Stimulated activated naive CD8-positive, alpha-beta T cell treated with anti-CD3 and anti-CD28 coated beads, Interleukin-15, Interleukin-2, amounts not matched to agents 100 ng/mL and 50 ng/mL, for 24 hours (primary cell): Measurements from ENCODE around the gene BMPR2.
"Not testable (repeated sequence)": the region's sequence is repeated elsewhere in the genome, so short reads cannot be mapped to it uniquely, and the experiment has no call there.

Experiments
- H3K27ac Mint-ChIP-seq: one replicate; pipeline ENCODE4 v1.8.0; 2021; ENCODE audit warnings: mild to moderate bottlenecking, mixed read lengths
- H3K27me3 Mint-ChIP-seq: one replicate; pipeline ENCODE4 v1.8.0; 2021; ENCODE audit warnings: mixed read lengths
- H3K36me3 Mint-ChIP-seq: one replicate; pipeline ENCODE4 v1.8.0; 2021; ENCODE audit warnings: low read depth, mixed read lengths
- H3K4me1 Mint-ChIP-seq: one replicate; pipeline ENCODE4 v1.8.0; 2021; ENCODE audit warnings: low read depth, mixed read lengths
- H3K4me3 Mint-ChIP-seq: one replicate; pipeline ENCODE4 v1.8.0; 2021; ENCODE audit warnings: mild to moderate bottlenecking, mixed read lengths
- H3K9me3 Mint-ChIP-seq: one replicate; pipeline ENCODE4 v1.8.0; 2021; ENCODE audit warnings: mixed read lengths

The BMPR2 gene

GRCh38 chr2:202560200-202560599 lies 184.1 kb downstream of the BMPR2 start:
- Mint-ChIP-seq H3K36me3 (peaks cover 14% of the 10 kb centered on the region), H3K9me3 (no peaks in the 10 kb centered on the region), H3K27ac (no peak overlapping the region), H3K4me1 (no peaks in the 10 kb centered on the region), H3K4me3 (no peak overlapping the region), H3K27me3 (no peaks in the 10 kb centered on the region)

- Mint-ChIP-seq H3K27ac (no peak overlapping the region), H3K4me3 (no peak overlapping the region), H3K36me3 (peaks cover 3% of the 10 kb centered on the region), H3K9me3 (no peaks in the 10 kb centered on the region), H3K4me1 (no peaks in the 10 kb centered on the region), H3K27me3 (no peaks in the 10 kb centered on the region)
Observed at GRCh38 chr2:202564226-202564625, 188.1 kb downstream of the BMPR2 start.

GRCh38 chr2:202566286-202566685 lies 190.2 kb downstream of the BMPR2 start:
- no peak overlapping the region for H3K27ac Mint-ChIP-seq
- H3K27me3 Mint-ChIP-seq = no peaks in the 10 kb centered on the region
- H3K9me3 Mint-ChIP-seq = no peaks in the 10 kb centered on the region
- H3K4me3 Mint-ChIP-seq = no peak overlapping the region
- no peaks in the 10 kb centered on the region for H3K36me3 Mint-ChIP-seq
- no peaks in the 10 kb centered on the region for H3K4me1 Mint-ChIP-seq

GRCh38 chr2:202574541-202574940 lies 198.4 kb downstream of the BMPR2 start:
- no peaks in the 10 kb centered on the region for H3K36me3 Mint-ChIP-seq
- H3K4me3 Mint-ChIP-seq = no peak overlapping the region
- H3K27ac Mint-ChIP-seq = no peak overlapping the region
- H3K9me3 Mint-ChIP-seq = no peaks in the 10 kb centered on the region
- H3K27me3 Mint-ChIP-seq = no peaks in the 10 kb centered on the region
- no peaks in the 10 kb centered on the region for H3K4me1 Mint-ChIP-seq

GRCh38 chr2:202575194-202575593 lies 199.1 kb downstream of the BMPR2 start:
- H3K36me3 Mint-ChIP-seq, H3K9me3 Mint-ChIP-seq, H3K27me3 Mint-ChIP-seq, H3K27ac Mint-ChIP-seq, H3K4me3 Mint-ChIP-seq, H3K4me1 Mint-ChIP-seq: not testable (repeated sequence)

GRCh38 chr2:202577250-202578183 lies 201.4 kb downstream of the BMPR2 start:
- Mint-ChIP-seq H3K27me3 (no peaks in the 10 kb centered on the region), H3K4me3 (no peak overlapping the region), H3K4me1 (peaks cover under 1% of the 10 kb centered on the region), H3K27ac (no peak overlapping the region), H3K9me3 (no peaks in the 10 kb centered on the region), H3K36me3 (no peaks in the 10 kb centered on the region)

- not testable (repeated sequence) for H3K4me3 Mint-ChIP-seq, H3K4me1 Mint-ChIP-seq, H3K9me3 Mint-ChIP-seq, H3K27me3 Mint-ChIP-seq, H3K36me3 Mint-ChIP-seq, H3K27ac Mint-ChIP-seq
Observed at GRCh38 chr2:202582846-202583245, 206.7 kb downstream of the BMPR2 start.

GRCh38 chr2:202583709-202584219 lies 207.6 kb downstream of the BMPR2 start:
- peaks cover 7% of the 10 kb centered on the region for H3K9me3 Mint-ChIP-seq
- H3K36me3 Mint-ChIP-seq = no peaks in the 10 kb centered on the region
- no peak overlapping the region for H3K4me3 Mint-ChIP-seq
- H3K27me3 Mint-ChIP-seq = peaks cover 5% of the 10 kb centered on the region
- H3K27ac Mint-ChIP-seq = no peak overlapping the region
- H3K4me1 Mint-ChIP-seq = peaks cover 12% of the 10 kb centered on the region

GRCh38 chr2:202588647-202589581 lies 212.8 kb downstream of the BMPR2 start:
- H3K4me3 Mint-ChIP-seq = no peak overlapping the region
- peaks cover 5% of the 10 kb centered on the region for H3K27me3 Mint-ChIP-seq
- no peak overlapping the region for H3K27ac Mint-ChIP-seq
- H3K4me1 Mint-ChIP-seq = peaks cover 8% of the 10 kb centered on the region
- no peaks in the 10 kb centered on the region for H3K36me3 Mint-ChIP-seq
- H3K9me3 Mint-ChIP-seq = peaks cover 3% of the 10 kb centered on the region

GRCh38 chr2:202589582-202589949 lies 213.4 kb downstream of the BMPR2 start:
- H3K27me3 Mint-ChIP-seq = peaks cover 5% of the 10 kb centered on the region
- H3K36me3 Mint-ChIP-seq = no peaks in the 10 kb centered on the region
- no peak overlapping the region for H3K4me3 Mint-ChIP-seq
- H3K4me1 Mint-ChIP-seq = peaks cover 8% of the 10 kb centered on the region
- no peaks in the 10 kb centered on the region for H3K9me3 Mint-ChIP-seq
- H3K27ac Mint-ChIP-seq = no peak overlapping the region

- H3K27me3 Mint-ChIP-seq = peaks cover 5% of the 10 kb centered on the region
- H3K4me3 Mint-ChIP-seq = no peak overlapping the region
- H3K36me3 Mint-ChIP-seq = no peaks in the 10 kb centered on the region
- H3K9me3 Mint-ChIP-seq = no peaks in the 10 kb centered on the region
- no peak overlapping the region for H3K27ac Mint-ChIP-seq
- H3K4me1 Mint-ChIP-seq = peaks cover 16% of the 10 kb centered on the region
Observed at GRCh38 chr2:202592566-202592965, 216.4 kb downstream of the BMPR2 start.

GRCh38 chr2:202599105-202599504 lies 223.0 kb downstream of the BMPR2 start:
- no peak overlapping the region for H3K4me3 Mint-ChIP-seq
- H3K27ac Mint-ChIP-seq = no peak overlapping the region
- no peaks in the 10 kb centered on the region for H3K27me3 Mint-ChIP-seq
- no peaks in the 10 kb centered on the region for H3K36me3 Mint-ChIP-seq
- H3K9me3 Mint-ChIP-seq = no peaks in the 10 kb centered on the region
- peaks cover 8% of the 10 kb centered on the region for H3K4me1 Mint-ChIP-seq

- Mint-ChIP-seq H3K36me3 (no peaks in the 10 kb centered on the region), H3K4me3 (no peak overlapping the region), H3K27ac (no peak overlapping the region), H3K4me1 (peaks cover 13% of the 10 kb centered on the region), H3K9me3 (no peaks in the 10 kb centered on the region), H3K27me3 (no peaks in the 10 kb centered on the region)
Observed at GRCh38 chr2:202599911-202600310, 223.8 kb downstream of the BMPR2 start.

GRCh38 chr2:202604699-202605098 lies 228.6 kb downstream of the BMPR2 start:
- no peaks in the 10 kb centered on the region for H3K27me3 Mint-ChIP-seq
- peak overlapping the region; percentile 84 for H3K27ac Mint-ChIP-seq
- H3K4me1 Mint-ChIP-seq = peaks cover 21% of the 10 kb centered on the region
- no peak overlapping the region for H3K4me3 Mint-ChIP-seq
- H3K9me3 Mint-ChIP-seq = no peaks in the 10 kb centered on the region
- H3K36me3 Mint-ChIP-seq = no peaks in the 10 kb centered on the region

- Mint-ChIP-seq H3K27ac (peak overlapping the region; percentile 84), H3K9me3 (no peaks in the 10 kb centered on the region), H3K4me1 (peaks cover 26% of the 10 kb centered on the region), H3K36me3 (no peaks in the 10 kb centered on the region), H3K27me3 (no peaks in the 10 kb centered on the region), H3K4me3 (no peak overlapping the region)
Observed at GRCh38 chr2:202605174-202605573, 229.0 kb downstream of the BMPR2 start.
